Measurements from ENCODE around the gene EPHA4. TPM values are rescaled to one million over a fixed set of nuclear protein-coding genes. Genes with fewer than 3 reads are reported as not detected.

EPHA4 gene
- total and polyA plus RNA-seq, 2 of the 4 experiments (the other 2 are of a cell fraction): 36.9 to 132 TPM

DNA sequence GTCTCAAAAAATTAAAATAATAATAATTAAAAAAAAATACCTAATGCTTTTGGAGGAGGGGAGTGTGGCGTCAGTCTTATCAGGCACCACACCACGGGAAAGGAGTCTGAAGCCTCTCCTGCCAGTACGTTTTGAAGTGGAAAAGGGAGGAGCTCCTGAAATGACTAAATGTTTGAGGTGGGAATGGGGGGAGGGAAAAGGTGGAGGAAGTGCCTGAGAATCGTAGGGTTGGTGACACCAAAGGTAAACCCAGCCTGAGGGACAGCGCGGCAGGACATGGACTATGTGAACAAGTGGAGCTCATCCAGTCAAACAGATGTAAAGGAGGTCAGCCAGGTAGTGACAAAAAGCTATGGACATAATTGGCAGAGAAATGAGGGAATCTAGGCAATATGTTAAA lies 42.2 kb upstream of the EPHA4 start:
- dilution Hi-C loops (cut with HindIII; ENCODE audit: low sequenced_read_pairs, unreplicated experiment) (no loop called here), in situ Hi-C loops (cut with MboI; ENCODE audit: low sequenced_read_pairs) (no loop called here), intact Hi-C loops (cut with micrococcal nuclease) (no loop called here)
- H4K8ac ChIP-seq (ENCODE audit: low read depth in 2 of 2, low read length in 2 of 2): no peak overlapping the region
- no peak overlapping the region for H3K4me3 ChIP-seq (ENCODE audit: insufficient read depth, low read depth, low read length)
- no TSS peak for BruUV-seq (replicated peaks)
- no peaks in the 10 kb centered on the region for H3K9me3 ChIP-seq (ENCODE audit: control insufficient read depth, insufficient read depth, low read length)
- no peak overlapping the region for H2BK5ac ChIP-seq (ENCODE audit: low read depth, low read length, poor library complexity, severe bottlenecking)
- DNase-seq (no peak), ATAC-seq (ENCODE audit: low read depth) (no peak)
- H3K4me1 ChIP-seq (ENCODE audit: control insufficient read depth, insufficient read depth, low read length): no peaks in the 10 kb centered on the region
- H2AFZ ChIP-seq (replicated peaks; ENCODE audit: low read length, poor library complexity): no peak overlapping the region
- H3K56ac ChIP-seq (ENCODE audit: extremely low read depth, insufficient read depth, low read length): no peak overlapping the region
- H2BK120ac ChIP-seq (ENCODE audit: low read depth, low read length): no peak overlapping the region
- no peaks in the 10 kb centered on the region for H3K36me3 ChIP-seq (ENCODE audit: control insufficient read depth, insufficient read depth, low read length)
- H3K9me1 ChIP-seq (ENCODE audit: insufficient read depth, low read length): no peaks in the 10 kb centered on the region
- WGBS, 2 experiments (ENCODE audit: extremely low coverage in 2 of 2, insufficient read length in 1 of 2): 61% methylated on average over 5 of the region's 6 CpGs; no CpG with 5 or more reads in 1 of the 2 experiments
- TF ChIP-seq RCOR1 (IDR thresholded peaks at IDR 0.05; ENCODE audit: insufficient replicate concordance, low read length): no peak
- no peak for TF ChIP-seq NFE2L2 (IDR thresholded peaks at IDR 0.05; ENCODE audit: low read depth, low read length)
- no peak for TF ChIP-seq RAD21 (IDR thresholded peaks at IDR 0.05; ENCODE audit: low read length)
- TF ChIP-seq, protein P1, sequence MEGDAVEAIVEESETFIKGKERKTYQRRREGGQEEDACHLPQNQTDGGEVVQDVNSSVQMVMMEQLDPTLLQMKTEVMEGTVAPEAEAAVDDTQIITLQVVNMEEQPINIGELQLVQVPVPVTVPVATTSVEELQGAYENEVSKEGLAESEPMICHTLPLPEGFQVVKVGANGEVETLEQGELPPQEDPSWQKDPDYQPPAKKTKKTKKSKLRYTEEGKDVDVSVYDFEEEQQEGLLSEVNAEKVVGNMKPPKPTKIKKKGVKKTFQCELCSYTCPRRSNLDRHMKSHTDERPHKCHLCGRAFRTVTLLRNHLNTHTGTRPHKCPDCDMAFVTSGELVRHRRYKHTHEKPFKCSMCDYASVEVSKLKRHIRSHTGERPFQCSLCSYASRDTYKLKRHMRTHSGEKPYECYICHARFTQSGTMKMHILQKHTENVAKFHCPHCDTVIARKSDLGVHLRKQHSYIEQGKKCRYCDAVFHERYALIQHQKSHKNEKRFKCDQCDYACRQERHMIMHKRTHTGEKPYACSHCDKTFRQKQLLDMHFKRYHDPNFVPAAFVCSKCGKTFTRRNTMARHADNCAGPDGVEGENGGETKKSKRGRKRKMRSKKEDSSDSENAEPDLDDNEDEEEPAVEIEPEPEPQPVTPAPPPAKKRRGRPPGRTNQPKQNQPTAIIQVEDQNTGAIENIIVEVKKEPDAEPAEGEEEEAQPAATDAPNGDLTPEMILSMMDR (conservative IDR thresholded peaks at IDR 0.05; ENCODE audit: low read depth, low read length): no peak
- TF ChIP-seq CHD1 (IDR thresholded peaks at IDR 0.05; ENCODE audit: low read depth, low read length): no peak
- TF ChIP-seq BHLHE40 (IDR thresholded peaks at IDR 0.05; ENCODE audit: low read depth, low read length): no peak
- no peak overlapping the region for H3K4me2 ChIP-seq (ENCODE audit: low read depth, low read length)
- POLR2A ChIA-PET (ENCODE audit: unreplicated experiment): no interaction called here
- H2AK9ac ChIP-seq (replicated peaks; ENCODE audit: low read depth, low read length, poor library complexity): no peak overlapping the region
- H3K18ac ChIP-seq (ENCODE audit: low read depth, low read length): no peak overlapping the region
- H3K4ac ChIP-seq (ENCODE audit: low read depth, low read length): no peak overlapping the region
- CTCF ChIA-PET: no interaction called here
- H4K5ac ChIP-seq (ENCODE audit: low read depth, low read length): no peak overlapping the region
- H2BK20ac ChIP-seq (ENCODE audit: low read depth, low read length): no peak overlapping the region
- no peak overlapping the region for H3K27ac ChIP-seq (ENCODE audit: insufficient read depth, low read length)
- H3K23ac ChIP-seq (ENCODE audit: low read depth, low read length): no peak overlapping the region
- no peak overlapping the region for H3K14ac ChIP-seq (replicated peaks; ENCODE audit: low read depth, low read length)
- no peak overlapping the region for H2BK15ac ChIP-seq (ENCODE audit: low read depth, low read length)
- no peak overlapping the region for H2AK5ac ChIP-seq (ENCODE audit: low read depth, low read length)
- no peaks in the 10 kb centered on the region for H4K20me1 ChIP-seq (ENCODE audit: insufficient read depth, low read length)
- H3K27me3 ChIP-seq (ENCODE audit: control insufficient read depth, insufficient read depth, low read length): no peaks in the 10 kb centered on the region
- H3K9ac ChIP-seq (ENCODE audit: low read depth, low read length): no peak overlapping the region
- no peak overlapping the region for H4K91ac ChIP-seq (ENCODE audit: insufficient read depth, low read depth, low read length)
- no peaks in the 10 kb centered on the region for H3K79me1 ChIP-seq (ENCODE audit: low read depth in 1 of 2, low read length in 2 of 2)
